Left renal cortex interstitium (tissue), 4 donors: Measurements from ENCODE around the gene CEP170. TPM values are rescaled to one million over a fixed set of nuclear protein-coding genes. Genes with fewer than 3 reads are reported as not detected.
A peak's percentile ranks its signal among the peaks of the same experiment; 100 is the strongest.
"Not testable (repeated sequence)": the region's sequence is repeated elsewhere in the genome, so short reads cannot be mapped to it uniquely, and the experiment has no call there.

ENCODE experiments used
- DNase-seq, 4 donors: peaks; one replicate each; pipeline ENCODE4 v3.0.0-alpha.2; 2013; ENCODE audit warnings: low read depth in 4 of 4, low spot score in 2 of 4, missing footprints in 1 of 4
- polyA plus RNA-seq, 4 donors: library from polyadenylated mRNA; unstranded; fragments of 120-200 nt; gene quantifications; one replicate each; pipeline ENCODE4 v1.2.1, GENCODE V29; 2013; ENCODE audit not compliant: insufficient read length in 4 of 4

Gene CEP170
- polyA plus RNA-seq, 4 donors = 49.9 to 68.7 (median 57.6) TPM

- no peak for DNase-seq
Measured at GRCh38 chr1:243236604-243237252, 18.4 kb downstream of the CEP170 start.

DNA sequence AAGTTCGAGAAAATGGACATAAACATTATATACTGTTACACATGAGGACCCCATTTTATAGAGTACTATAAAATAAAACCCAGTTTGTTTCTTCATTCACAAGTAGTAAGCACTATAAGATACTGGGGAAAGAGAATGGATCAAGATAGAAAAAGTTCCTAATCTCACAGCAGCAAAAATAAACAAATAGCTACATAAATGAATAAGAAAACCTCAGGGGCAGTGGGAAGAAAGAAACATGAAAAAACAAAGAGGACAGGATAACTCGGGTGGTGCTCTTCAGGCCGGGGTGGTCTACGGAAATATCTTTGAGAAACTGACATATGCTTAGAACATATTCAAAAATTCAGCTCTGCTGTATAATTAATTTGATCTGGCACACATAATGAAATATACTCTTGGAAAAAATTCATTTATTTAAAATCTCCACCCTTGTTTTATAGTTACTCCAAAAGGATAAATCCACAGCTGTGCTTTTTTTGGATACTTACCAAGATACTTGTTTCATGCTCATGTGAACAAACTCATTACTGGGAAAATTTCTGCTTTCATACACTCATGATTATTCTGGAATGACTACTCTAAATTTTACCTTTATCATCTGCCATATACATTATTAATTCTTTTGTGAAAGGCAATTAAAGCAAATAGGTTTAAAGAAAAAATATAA, 20.0 kb downstream of the CEP170 start:
- peak in 1 of 4 donors; percentile 15 for DNase-seq

DNA sequence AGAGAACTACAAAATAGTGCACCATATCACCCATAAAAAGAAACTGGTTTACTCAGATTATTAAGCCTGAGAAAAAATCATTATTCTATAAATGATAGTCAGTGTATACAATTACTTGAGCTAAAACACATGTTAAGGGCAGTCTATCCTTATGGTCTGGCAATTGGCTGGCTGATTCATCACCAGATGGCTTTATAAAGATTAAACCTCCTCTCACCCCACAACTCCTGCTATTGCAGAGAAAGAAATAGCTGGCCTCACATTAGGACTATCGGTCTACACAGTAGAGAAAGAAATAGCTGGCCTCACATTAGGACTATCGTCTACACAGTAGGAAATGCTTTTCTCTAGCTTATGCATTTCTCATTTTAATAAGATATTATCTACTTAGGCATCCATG, 21.2 kb downstream of the CEP170 start:
- no peak for DNase-seq

GRCh38 chr1:243230914-243231313, 24.2 kb downstream of the CEP170 start:
- no peak for DNase-seq

GRCh38 chr1:243229526-243229925, 25.6 kb downstream of the CEP170 start:
- DNase-seq = no peak

DNA sequence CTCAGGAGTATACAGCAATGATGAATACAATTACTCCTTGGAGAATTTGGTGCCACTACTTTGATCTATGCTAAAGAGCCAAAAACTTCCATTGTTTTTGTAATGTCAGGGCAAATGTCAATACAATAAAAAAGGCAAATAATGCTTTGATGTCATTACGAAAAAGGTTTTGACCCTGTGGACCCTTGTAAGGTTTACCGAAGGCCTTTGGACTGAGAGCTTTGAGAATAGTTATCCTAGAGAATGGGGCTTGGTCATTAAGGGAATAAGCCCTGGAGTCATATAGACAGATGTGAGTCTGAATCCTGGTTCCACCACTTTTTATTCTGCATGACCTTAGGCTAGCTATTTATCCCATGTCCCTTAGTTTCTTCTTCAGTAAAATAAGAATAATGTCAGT, 27.5 kb downstream of the CEP170 start:
- DNase-seq = no peak

GRCh38 chr1:243218059-243218458, 37.0 kb downstream of the CEP170 start:
- DNase-seq = no peak

GRCh38 chr1:243217349-243217748, 37.7 kb downstream of the CEP170 start:
- no peak for DNase-seq

DNA sequence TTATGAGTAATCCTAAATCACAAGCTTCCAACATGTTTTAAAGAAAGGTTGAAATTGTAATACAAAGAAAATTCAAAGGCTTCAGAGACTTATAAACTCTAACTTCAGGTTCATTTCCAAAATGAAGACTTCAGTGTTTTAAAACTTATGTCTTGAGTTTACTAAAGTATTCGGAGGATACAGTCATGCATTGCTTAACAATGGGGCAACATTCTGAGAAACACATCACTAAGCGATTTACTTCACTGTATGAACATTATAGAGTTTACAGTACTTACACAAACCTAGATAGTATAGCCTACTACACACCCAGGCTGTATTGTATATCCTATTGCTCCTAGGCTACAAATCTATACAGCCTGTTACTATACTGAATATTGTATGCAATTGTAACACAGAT, 38.3 kb downstream of the CEP170 start:
- DNase-seq = no peak

DNA sequence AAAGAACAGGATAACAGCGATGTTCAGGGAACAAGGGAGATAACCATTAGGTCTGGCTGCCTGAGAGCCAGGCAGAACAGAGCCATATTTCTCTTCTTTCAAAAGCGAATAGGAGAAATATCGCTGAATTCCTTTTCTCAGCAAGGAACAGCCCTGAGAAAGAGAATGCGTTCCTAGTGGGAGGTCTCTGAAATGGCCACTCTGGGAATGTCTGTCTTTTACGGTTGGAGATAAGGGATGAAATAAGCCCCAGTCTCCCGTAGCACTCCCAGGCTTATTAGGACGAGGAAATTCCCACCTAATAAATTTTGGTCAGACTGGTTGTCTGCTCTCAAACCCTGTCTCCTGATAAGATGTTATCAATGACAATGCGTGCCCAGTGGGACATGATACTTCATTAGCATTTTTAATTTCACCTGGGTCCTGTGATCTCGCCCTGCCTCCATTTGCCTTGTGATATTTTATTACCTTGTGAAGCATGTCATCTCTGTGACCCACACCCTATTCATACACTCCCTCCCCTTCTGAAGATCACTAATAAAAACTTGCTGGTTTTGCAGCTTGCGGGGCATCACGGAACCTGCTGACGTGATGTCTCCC, 39.7 kb downstream of the CEP170 start:
- DNase-seq = not testable (repeated sequence)

GRCh38 chr1:243213045-243213787, 41.9 kb downstream of the CEP170 start:
- no peak for DNase-seq

DNA sequence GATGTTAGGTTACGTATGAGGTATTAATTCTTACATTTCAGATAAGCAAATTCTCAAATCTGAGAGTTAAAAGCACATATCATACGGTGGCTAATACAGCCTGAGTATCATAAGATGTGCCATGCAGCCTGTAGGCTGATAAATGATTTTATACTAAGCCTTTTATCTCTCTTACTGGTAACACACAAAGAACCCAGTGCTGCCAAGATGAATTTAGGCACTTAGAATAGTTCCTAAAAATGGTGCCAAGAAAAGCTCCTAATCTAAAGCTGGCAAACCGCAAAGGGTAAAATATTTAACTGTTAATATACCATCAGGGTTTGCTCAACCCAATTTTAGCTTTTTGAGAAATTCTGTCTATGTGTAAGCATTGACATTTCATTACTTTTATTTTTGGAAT, 43.1 kb downstream of the CEP170 start:
- DNase-seq = not testable (repeated sequence)

DNA sequence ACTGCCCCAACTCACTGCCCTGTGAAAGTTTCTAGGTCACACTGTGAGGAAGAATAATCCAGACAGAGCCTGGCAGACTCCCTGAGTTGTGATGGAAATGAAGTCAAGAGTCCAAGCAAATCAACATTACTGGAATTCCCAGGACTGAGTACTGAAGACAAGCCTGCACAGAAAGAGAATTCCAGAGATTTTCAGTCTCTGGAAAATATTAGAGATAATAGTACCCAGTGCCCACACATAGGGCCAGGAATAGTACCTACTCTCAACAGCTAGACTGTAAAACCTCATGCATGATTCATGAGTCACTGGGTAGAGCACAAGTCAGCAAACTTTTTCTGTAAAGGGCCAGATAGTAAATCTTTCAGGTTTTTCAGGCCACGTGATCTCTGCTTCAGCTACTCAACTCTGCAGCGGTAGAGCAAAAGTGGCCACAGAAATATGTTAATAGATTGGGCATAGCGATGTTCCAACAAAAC, 50.0 kb downstream of the CEP170 start:
- not testable (repeated sequence) for DNase-seq

GRCh38 chr1:243204336-243204735, 50.7 kb downstream of the CEP170 start:
- DNase-seq = not testable (repeated sequence)

- not testable (repeated sequence) for DNase-seq
Measured at GRCh38 chr1:243203196-243203595, 51.9 kb downstream of the CEP170 start.

- not testable (repeated sequence) for DNase-seq
Measured at GRCh38 chr1:243201316-243201715, 53.8 kb downstream of the CEP170 start.

- DNase-seq = not testable (repeated sequence)
Measured at GRCh38 chr1:243197524-243197923, 57.6 kb downstream of the CEP170 start.

GRCh38 chr1:243193330-243193729, 61.8 kb downstream of the CEP170 start:
- not testable (repeated sequence) for DNase-seq

- not testable (repeated sequence) for DNase-seq
Measured at GRCh38 chr1:243186201-243186995, 68.7 kb downstream of the CEP170 start.

DNA sequence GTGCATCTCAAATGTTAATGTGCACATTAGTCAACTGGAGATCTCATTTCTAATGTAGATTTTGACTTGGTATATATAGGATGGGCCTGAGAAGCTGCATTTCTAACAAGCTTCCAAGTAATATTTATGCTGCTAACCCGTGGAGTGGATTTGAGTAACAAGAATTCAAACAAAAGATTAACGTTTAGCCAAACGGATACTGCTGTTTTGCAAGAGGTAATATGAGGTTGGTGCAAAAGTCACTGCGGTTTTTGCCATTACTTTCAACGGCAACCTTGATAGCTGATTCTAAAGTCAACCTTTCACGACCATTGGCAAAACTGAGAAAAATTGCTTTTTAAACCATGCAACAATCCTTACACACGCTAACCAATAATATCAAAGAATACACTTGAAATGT, 70.3 kb downstream of the CEP170 start:
- DNase-seq = not testable (repeated sequence)
